ENCODE data around the gene FAM170A.

Gene FAM170A, protein sequence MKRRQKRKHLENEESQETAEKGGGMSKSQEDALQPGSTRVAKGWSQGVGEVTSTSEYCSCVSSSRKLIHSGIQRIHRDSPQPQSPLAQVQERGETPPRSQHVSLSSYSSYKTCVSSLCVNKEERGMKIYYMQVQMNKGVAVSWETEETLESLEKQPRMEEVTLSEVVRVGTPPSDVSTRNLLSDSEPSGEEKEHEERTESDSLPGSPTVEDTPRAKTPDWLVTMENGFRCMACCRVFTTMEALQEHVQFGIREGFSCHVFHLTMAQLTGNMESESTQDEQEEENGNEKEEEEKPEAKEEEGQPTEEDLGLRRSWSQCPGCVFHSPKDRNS

DNA sequence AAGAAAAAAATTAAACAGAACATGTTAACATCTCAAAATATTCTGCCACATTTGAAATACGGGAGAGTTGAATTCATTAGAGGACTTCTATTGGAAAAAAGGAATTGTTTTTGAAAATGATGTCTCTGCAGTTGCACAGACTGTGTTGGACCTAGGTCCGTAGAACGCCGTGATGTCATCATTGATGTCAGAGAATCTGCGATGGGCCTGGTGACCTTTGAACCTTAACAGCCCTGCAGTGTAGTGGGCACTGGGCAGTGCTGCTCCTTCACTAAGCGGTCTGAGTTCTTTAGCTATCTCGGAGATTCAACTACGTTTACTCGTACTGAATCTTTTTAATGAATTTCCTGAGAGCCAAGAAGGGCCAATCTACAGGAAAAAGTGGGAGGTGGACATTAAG lies at the start of gene FAM170A:
Gene FAM170A, plus strand, starts transcription at position 220 of the 400 bp plus-strand sequence. CDS start 211 bp downstream, outside the sequence.
- Histone ChIP-seq H3K27ac (no peak within 1 kb of the TSS), H4K20me1 (no peaks in the 10 kb centered on the region), H3K4me1 (peaks cover 0 to 23% (median 0%) of the 10 kb centered on the region in 10 experiments; a peak in 7 of 20 replicates), H3K36me3 (no peaks in the 10 kb centered on the region), H3K4me3 (no peak within 1 kb of the TSS), H3K4me2 (no peak within 1 kb of the TSS), H3K9ac (no peak within 1 kb of the TSS), H3K27me3 (no peaks in the 10 kb centered on the region), H3K9me3 (replicated peaks in 1 of 11) (peaks cover 0 to 5% (median 0%) of the 10 kb centered on the region in 11 experiments; a peak in 1 of 22 replicates)
- no peak for TF ChIP-seq Cebpa-rat (IDR thresholded peaks at IDR 0.05)

DNA sequence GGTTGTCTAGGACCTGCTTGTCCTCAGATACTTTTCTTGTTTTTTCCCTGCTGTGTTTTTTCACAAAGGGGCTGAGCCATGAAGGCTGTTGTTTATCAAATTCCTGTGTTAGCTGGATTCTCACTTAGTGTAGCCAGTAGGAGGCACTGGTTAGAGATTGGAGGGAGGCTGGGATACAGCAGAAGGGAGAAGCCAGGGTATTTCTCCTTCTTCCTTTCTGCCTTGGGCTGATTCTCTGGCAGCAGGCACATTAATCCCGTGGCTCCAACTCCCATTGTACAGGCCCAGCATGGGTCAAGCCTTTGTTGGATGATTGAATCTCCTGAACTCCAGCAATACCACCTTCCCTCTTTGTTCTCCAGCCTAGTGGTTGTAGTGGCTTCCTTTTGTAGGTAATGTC lies 46.4 kb upstream of the FAM170A start:
- H3K9me3 ChIP-seq (replicated peaks in 1 of 11), result no peaks in the 10 kb centered on the region
- H3K27me3 ChIP-seq, result no peaks in the 10 kb centered on the region
- no peak overlapping the region for H3K4me2 ChIP-seq
- no peak for TF ChIP-seq Cebpa-rat (IDR thresholded peaks at IDR 0.05)
- peaks cover 0 to 6% (median 0%) of the 10 kb centered on the region in 10 experiments; a peak in 2 of 20 replicates for H3K4me1 ChIP-seq
- H3K9ac ChIP-seq, result no peak overlapping the region
- no peaks in the 10 kb centered on the region for H3K36me3 ChIP-seq
- no peak overlapping the region for H3K4me3 ChIP-seq
- H3K27ac ChIP-seq, result no peak overlapping the region
- H4K20me1 ChIP-seq, result no peaks in the 10 kb centered on the region

DNA sequence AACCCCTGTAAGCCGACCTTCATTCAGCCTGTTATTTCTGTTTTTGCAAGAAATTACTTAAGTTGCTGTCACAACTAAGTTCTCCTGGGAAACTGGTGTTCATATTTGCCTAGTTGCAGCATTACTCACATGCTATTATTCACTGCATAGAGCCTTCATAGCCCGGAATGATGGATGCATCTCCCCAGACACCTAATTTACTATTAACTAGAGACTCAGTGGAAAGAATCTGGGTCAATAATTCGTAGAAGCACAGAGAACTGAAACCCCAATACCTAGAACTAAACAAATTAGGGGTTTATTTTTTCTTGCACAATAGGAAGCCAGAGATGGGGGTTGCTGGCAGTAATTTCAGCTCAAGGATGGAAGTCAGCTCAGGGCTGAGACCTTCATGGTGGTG lies 45.7 kb upstream of the FAM170A start:
- Histone ChIP-seq H3K4me2 (peak overlapping the region in 1 of 11 experiments; percentile 28; a peak in 2 of 22 replicates), H3K4me3 (no peak overlapping the region), H3K36me3 (no peaks in the 10 kb centered on the region), H3K4me1 (peaks cover 0 to 6% (median 0%) of the 10 kb centered on the region in 10 experiments; a peak in 2 of 20 replicates), H3K9me3 (replicated peaks in 1 of 11) (no peaks in the 10 kb centered on the region), H3K9ac (no peak overlapping the region), H3K27me3 (no peaks in the 10 kb centered on the region), H4K20me1 (no peaks in the 10 kb centered on the region), H3K27ac (no peak overlapping the region)
- no peak for TF ChIP-seq Cebpa-rat (IDR thresholded peaks at IDR 0.05)

DNA sequence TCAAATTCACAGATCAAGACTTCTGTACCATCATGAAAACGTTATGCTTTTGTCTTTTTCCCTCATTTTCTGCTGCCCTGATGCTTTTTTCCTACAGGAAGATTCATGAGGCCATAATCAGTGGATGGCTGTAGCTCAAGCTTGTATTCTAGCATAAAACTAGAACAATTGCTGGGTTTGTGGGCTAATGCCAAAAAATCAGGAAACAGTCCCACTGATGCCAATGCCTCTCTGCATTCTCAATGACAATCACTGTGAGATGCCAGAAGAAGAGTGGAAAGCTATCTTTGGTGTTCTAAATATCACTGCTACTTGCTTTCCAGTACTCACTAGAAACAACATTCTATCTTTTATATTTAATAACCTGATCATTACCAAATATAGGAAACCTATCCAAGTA lies 33.3 kb upstream of the FAM170A start:
- Histone ChIP-seq H3K9me3 (replicated peaks in 1 of 11) (peaks cover 0 to 20% (median 9%) of the 10 kb centered on the region in 11 experiments; a peak in 12 of 22 replicates), H3K4me1 (no peaks in the 10 kb centered on the region), H4K20me1 (no peaks in the 10 kb centered on the region), H3K27me3 (no peaks in the 10 kb centered on the region), H3K4me3 (no peak overlapping the region), H3K9ac (no peak overlapping the region), H3K27ac (no peak overlapping the region), H3K36me3 (no peaks in the 10 kb centered on the region), H3K4me2 (no peak overlapping the region)
- TF ChIP-seq Cebpa-rat (IDR thresholded peaks at IDR 0.05), result no peak

DNA sequence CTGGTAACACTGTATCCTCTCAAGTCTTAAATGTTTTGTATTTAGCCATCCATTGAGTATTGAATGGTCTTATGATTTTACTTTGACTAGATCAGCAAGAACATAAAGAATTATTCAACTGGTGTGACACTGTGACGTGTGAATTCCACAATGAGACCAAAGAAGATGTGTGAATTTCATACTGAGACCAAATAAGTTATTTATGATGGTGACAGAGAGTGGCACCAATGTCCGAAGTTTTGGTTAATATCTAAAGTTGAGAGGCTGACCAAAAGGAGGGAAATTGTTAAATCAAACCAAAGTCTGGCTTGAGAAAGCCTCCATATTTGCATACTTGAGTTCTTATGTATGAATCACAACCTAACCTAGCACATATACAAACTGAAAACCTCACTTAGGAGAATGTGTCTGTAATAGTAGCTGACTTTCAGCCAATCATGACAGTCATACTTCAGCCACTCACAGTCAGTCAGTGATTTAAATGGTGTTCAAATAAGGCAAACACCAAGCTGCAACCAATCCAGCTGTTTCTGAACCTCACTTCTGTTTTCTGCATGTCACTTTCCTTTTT lies 31.5 kb upstream of the FAM170A start:
- H3K36me3 ChIP-seq, result no peaks in the 10 kb centered on the region
- no peak overlapping the region for H3K27ac ChIP-seq
- no peak overlapping the region for H3K4me3 ChIP-seq
- H3K9ac ChIP-seq, result no peak overlapping the region
- H3K4me1 ChIP-seq, result no peaks in the 10 kb centered on the region
- TF ChIP-seq Cebpa-rat (IDR thresholded peaks at IDR 0.05), result no peak
- no peaks in the 10 kb centered on the region for H4K20me1 ChIP-seq
- H3K27me3 ChIP-seq, result no peaks in the 10 kb centered on the region
- H3K4me2 ChIP-seq, result no peak overlapping the region
- peaks cover 0 to 13% (median 8%) of the 10 kb centered on the region in 11 experiments; a peak in 10 of 22 replicates for H3K9me3 ChIP-seq (replicated peaks in 1 of 11)

DNA sequence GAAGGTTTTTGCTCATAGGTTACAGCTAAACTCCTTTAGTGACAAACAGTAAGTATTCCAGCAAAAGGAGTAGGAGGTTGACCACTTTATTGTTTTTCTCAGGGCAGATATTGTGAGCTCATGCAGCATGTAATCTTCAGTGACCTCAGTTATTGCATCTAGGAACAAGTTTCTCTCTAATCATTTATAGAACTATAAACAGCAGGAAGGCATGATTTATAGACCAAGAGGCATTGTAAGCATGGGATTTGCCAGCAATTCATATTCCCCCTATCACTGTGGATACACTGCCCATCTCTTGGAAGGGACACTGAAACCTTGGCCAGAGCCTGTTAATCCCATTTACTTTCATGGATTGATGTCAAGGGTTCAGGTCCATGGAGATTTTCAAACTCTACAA lies 15.4 kb upstream of the FAM170A start:
- Histone ChIP-seq H3K9me3 (replicated peaks in 1 of 11) (no peaks in the 10 kb centered on the region), H4K20me1 (no peaks in the 10 kb centered on the region), H3K4me3 (no peak overlapping the region), H3K9ac (no peak overlapping the region), H3K36me3 (no peaks in the 10 kb centered on the region), H3K4me1 (no peaks in the 10 kb centered on the region), H3K27me3 (no peaks in the 10 kb centered on the region), H3K27ac (no peak overlapping the region), H3K4me2 (no peak overlapping the region)
- TF ChIP-seq Cebpa-rat (IDR thresholded peaks at IDR 0.05), result no peak

DNA sequence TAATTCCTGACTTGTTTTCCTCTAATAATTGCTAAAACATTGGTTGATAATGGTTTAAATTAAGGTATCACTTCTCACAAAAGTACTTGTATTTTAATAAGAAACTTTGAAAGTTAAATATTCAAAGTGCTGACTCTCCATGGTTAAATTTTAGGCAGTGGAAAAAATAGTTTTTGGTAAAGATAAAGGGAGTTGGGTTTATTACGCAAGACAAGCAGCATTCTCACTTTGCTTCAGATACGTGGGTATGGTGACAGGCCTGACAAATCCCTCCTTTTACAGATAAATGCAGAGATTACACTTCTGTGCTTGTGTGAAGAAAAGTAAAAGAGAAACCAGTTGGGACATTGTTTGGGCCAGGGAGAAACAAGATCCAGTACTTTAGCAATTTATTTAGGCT lies 14.5 kb upstream of the FAM170A start:
- Histone ChIP-seq H3K27me3 (no peaks in the 10 kb centered on the region), H3K9me3 (replicated peaks in 1 of 11) (no peaks in the 10 kb centered on the region), H3K9ac (no peak overlapping the region), H3K4me2 (no peak overlapping the region), H4K20me1 (no peaks in the 10 kb centered on the region), H3K4me1 (no peaks in the 10 kb centered on the region), H3K27ac (no peak overlapping the region), H3K4me3 (no peak overlapping the region), H3K36me3 (no peaks in the 10 kb centered on the region)
- peak in 2 of 11 experiments; percentile 24 to 28; a peak in 1 of 22 replicates for TF ChIP-seq Cebpa-rat (IDR thresholded peaks at IDR 0.05)

DNA sequence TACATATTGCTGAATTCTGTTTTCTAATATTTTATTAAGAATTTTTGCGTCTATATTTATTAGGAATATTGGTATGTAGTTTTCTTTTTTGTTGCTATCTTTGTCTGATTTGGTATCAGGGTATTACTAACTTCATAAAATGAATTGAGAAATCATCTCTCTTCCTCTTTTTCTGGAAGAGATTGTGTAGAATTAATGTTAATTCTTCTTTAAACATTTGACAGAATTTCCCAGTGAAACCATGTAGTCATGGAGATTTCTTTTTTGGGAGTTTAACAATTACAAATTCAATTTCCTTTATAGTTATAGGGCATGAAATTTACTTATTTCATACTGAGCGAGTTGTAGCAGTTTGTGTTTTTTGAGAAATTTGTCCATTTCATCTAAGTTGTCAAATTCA lies 3.3 kb upstream of the FAM170A start:
- no peaks in the 10 kb centered on the region for H3K27me3 ChIP-seq
- no peak overlapping the region for H3K27ac ChIP-seq
- peak overlapping the region in 2 of 11 experiments; percentile 25 to 37; a peak in 2 of 22 replicates for H3K4me2 ChIP-seq
- H3K4me1 ChIP-seq, result peaks cover 0 to 19% (median 0%) of the 10 kb centered on the region in 10 experiments; a peak in 6 of 20 replicates
- H3K36me3 ChIP-seq, result no peaks in the 10 kb centered on the region
- no peak for TF ChIP-seq Cebpa-rat (IDR thresholded peaks at IDR 0.05)
- H3K9me3 ChIP-seq (replicated peaks in 1 of 11), result peaks cover 0 to 5% (median 0%) of the 10 kb centered on the region in 11 experiments; a peak in 1 of 22 replicates
- no peaks in the 10 kb centered on the region for H4K20me1 ChIP-seq
- no peak overlapping the region for H3K4me3 ChIP-seq
- no peak overlapping the region for H3K9ac ChIP-seq

DNA sequence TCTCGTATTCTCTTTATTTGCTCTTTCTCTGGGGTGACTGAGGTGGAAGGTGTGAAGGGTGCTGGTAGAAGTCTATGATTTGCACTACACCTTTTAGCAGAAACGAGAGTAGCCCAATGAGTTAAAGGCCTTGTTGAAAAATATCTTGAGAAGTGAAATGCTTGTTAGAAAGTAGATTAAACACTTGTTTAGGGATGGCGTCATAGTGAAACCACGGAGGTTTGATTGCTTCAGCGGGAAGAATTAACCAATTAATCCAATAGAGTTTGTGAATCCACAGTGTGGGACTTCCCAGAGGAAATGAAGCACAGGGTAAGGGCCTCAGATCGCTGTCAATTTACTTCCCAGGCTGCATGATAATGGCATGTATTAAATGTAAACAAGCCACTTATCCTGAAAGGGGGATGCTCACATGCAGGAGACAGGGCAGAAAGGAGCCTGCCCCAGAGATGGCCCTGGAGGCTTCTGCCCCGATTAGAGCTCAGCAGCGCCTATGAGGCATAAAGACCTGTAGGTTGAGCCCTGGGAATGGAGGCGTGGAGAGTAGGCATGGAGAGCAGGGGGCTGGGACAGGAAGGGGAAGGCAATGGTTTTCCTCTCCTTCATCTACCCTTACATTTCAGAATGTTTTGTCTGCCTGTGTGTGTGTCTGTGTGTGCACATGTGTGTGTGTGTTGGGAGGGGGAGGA lies 1.5 kb downstream of the FAM170A start:
- Histone ChIP-seq H3K27ac (no peak overlapping the region), H3K9me3 (replicated peaks in 1 of 11) (peaks cover 0 to 5% (median 0%) of the 10 kb centered on the region in 11 experiments; a peak in 1 of 22 replicates), H4K20me1 (no peaks in the 10 kb centered on the region), H3K36me3 (no peaks in the 10 kb centered on the region), H3K4me1 (peaks cover 0 to 18% (median 0%) of the 10 kb centered on the region in 10 experiments; a peak in 7 of 20 replicates), H3K27me3 (no peaks in the 10 kb centered on the region), H3K4me2 (no peak overlapping the region; a peak in 1 of 22 replicates), H3K4me3 (no peak overlapping the region), H3K9ac (no peak overlapping the region)
- no peak for TF ChIP-seq Cebpa-rat (IDR thresholded peaks at IDR 0.05)
